ENCODE results near the gene MYO9B. TPM values are rescaled to one million over a fixed set of nuclear protein-coding genes. Genes with fewer than 3 reads are reported as not detected.

MYO9B gene
- total and polyA plus RNA-seq, 2 of the 13 experiments (the other 11 are each of a cell fraction or from before 2014, with no cell fraction given): 18.0 to 18.3 TPM

DNA sequence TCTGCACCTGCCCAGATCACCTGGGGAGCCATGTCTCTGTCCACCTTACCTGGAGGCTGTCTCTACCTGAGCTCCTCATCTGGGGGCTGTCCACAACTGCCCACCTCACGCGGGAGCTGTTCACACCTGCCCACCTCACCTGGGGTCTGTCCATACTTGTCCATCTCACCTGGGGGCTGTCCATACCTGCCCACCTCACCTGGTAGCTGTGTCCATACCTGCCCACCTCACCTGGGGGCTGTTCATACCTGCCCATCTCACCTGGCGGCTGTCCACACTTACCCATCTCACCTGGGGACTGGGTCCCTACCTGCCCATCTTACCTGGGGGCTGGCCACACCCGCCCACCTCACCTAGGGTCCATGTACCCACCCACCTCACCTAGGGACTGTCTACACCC lies 38.9 kb upstream of the MYO9B start:
- H3K4me2 ChIP-seq (ENCODE audit: low read depth, low read length): no peak overlapping the region
- no peak for FAIRE-seq
- H2AFZ ChIP-seq (ENCODE audit: low read length): no peak overlapping the region
- no peak for TF ChIP-seq ZNF570 (CRISPR knock-in tag; IDR thresholded peaks at IDR 0.05; ENCODE audit: borderline replicate concordance)
- TF ChIP-seq ZBTB7A (CRISPR knock-in tag; IDR thresholded peaks at IDR 0.05): no peak
- TF ChIP-seq, protein P1, sequence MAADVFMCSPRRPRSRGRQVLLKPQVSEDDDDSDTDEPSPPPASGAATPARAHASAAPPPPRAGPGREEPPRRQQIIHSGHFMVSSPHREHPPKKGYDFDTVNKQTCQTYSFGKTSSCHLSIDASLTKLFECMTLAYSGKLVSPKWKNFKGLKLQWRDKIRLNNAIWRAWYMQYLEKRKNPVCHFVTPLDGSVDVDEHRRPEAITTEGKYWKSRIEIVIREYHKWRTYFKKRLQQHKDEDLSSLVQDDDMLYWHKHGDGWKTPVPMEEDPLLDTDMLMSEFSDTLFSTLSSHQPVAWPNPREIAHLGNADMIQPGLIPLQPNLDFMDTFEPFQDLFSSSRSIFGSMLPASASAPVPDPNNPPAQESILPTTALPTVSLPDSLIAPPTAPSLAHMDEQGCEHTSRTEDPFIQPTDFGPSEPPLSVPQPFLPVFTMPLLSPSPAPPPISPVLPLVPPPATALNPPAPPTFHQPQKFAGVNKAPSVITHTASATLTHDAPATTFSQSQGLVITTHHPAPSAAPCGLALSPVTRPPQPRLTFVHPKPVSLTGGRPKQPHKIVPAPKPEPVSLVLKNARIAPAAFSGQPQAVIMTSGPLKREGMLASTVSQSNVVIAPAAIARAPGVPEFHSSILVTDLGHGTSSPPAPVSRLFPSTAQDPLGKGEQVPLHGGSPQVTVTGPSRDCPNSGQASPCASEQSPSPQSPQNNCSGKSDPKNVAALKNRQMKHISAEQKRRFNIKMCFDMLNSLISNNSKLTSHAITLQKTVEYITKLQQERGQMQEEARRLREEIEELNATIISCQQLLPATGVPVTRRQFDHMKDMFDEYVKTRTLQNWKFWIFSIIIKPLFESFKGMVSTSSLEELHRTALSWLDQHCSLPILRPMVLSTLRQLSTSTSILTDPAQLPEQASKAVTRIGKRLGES (CRISPR knock-in tag; IDR thresholded peaks at IDR 0.05; ENCODE audit: borderline replicate concordance): no peak
- TF ChIP-seq, protein P2, sequence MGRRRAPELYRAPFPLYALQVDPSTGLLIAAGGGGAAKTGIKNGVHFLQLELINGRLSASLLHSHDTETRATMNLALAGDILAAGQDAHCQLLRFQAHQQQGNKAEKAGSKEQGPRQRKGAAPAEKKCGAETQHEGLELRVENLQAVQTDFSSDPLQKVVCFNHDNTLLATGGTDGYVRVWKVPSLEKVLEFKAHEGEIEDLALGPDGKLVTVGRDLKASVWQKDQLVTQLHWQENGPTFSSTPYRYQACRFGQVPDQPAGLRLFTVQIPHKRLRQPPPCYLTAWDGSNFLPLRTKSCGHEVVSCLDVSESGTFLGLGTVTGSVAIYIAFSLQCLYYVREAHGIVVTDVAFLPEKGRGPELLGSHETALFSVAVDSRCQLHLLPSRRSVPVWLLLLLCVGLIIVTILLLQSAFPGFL (CRISPR knock-in tag; IDR thresholded peaks at IDR 0.05): no peak
- TF ChIP-seq IRF2 (CRISPR knock-in tag; IDR thresholded peaks at IDR 0.05): no peak
- TF ChIP-seq SIX4 (CRISPR knock-in tag; IDR thresholded peaks at IDR 0.05): no peak
- TF ChIP-seq ZNF850 (CRISPR knock-in tag; conservative IDR thresholded peaks at IDR 0.05): no peak
- no peak for TF ChIP-seq PRPF4 (IDR thresholded peaks at IDR 0.05; ENCODE audit: low read depth, low read length, poor library complexity, severe bottlenecking)
- no peak for TF ChIP-seq HCFC1 (IDR thresholded peaks at IDR 0.05; ENCODE audit: low read depth, low read length)
- no peak for TF ChIP-seq ZNF768 (CRISPR knock-in tag; IDR thresholded peaks at IDR 0.05)
- TF ChIP-seq TCF7 (IDR thresholded peaks at IDR 0.05; ENCODE audit: low read depth): no peak
- TF ChIP-seq SRSF9 (IDR thresholded peaks at IDR 0.05; ENCODE audit: borderline replicate concordance, insufficient read depth, low read depth, low read length, poor library complexity, severe bottlenecking): no peak
- TF ChIP-seq ZFP36L2 (CRISPR knock-in tag; IDR thresholded peaks at IDR 0.05): no peak
- no peak for TF ChIP-seq GFI1 (CRISPR knock-in tag; IDR thresholded peaks at IDR 0.05; ENCODE audit: borderline replicate concordance)

More for the DNA sequence above, 38.9 kb upstream of the MYO9B start:
- BruUV-seq (replicated peaks): no TSS peak
- ChIA-PET CTCF (ENCODE audit: low intra/inter-chr PET ratio, low total read pairs) (no interaction called here), POLR2A (no interaction called here)
- Histone ChIP-seq H4K20me1 (ENCODE audit: insufficient read depth, low read length) (no peaks in the 10 kb centered on the region), H3K27ac (ENCODE audit: extremely low read length, insufficient read depth, low read length) (no peak overlapping the region), H3K36me3 (replicated peaks in 1 of 2; ENCODE audit: control insufficient read depth in 1 of 2, insufficient read depth in 2 of 2, low read length in 2 of 2) (no peaks in the 10 kb centered on the region), H3K9me3 (ENCODE audit: low read length) (no peaks in the 10 kb centered on the region), H3K4me3 (replicated peaks in 1 of 3; ENCODE audit: insufficient read depth in 1 of 3, low read depth in 2 of 3, low read length in 3 of 3) (no peak overlapping the region), H3K9ac (ENCODE audit: insufficient read depth, low read depth, low read length) (no peak overlapping the region), H3K27me3 (ENCODE audit: control insufficient read depth in 1 of 2, insufficient read depth in 2 of 2, low read length in 2 of 2) (peaks cover 2 to 16% of the 10 kb centered on the region in 2 experiments; a peak in 2 of 5 replicates), H3K4me1 (ENCODE audit: insufficient read depth, low read length) (peaks cover 8% of the 10 kb centered on the region; the same call in 1 of the 2 replicates), H3K79me2 (ENCODE audit: insufficient read depth, low read length) (no peaks in the 10 kb centered on the region)
- DNase-seq (ENCODE audit: low spot score) (no peak), ATAC-seq (no peak)
- WGBS (ENCODE audit: low lambda C conversion rate): 35% methylated on average over 4 of the region's 4 CpGs
- in situ Hi-C loops (cut with HindIII; ENCODE audit: extremely low pct_ligation_motif_present, low pct_unique_long_range_greater_than_20kb) (no loop called here), intact Hi-C loops (cut with micrococcal nuclease; ENCODE audit: unreplicated experiment) (no loop called here)
